Smooth muscle cell (in vitro differentiated cells): ENCODE measurements around the gene FOXO1. TPM values are rescaled to one million over a fixed set of nuclear protein-coding genes. Genes with fewer than 3 reads are reported as not detected.

Source experiments
- DNase-seq: peaks from one replicate; lab custom pipeline; 2025; ENCODE audit not compliant: unreplicated experiment; lab: John Stamatoyannopoulos, UW
- H2AFZ ChIP-seq: fragments of 200-600 bp; sonication (generic); 2 replicates; pipeline ENCODE4 v1.6.0; 2016; ENCODE audit warnings: antibody characterized with exemption, low read depth, mild to moderate bottlenecking
- H3F3A ChIP-seq: fragments of 200-600 bp; sonication (generic); 2 replicates; pipeline ENCODE4 v1.6.0; 2017; ENCODE audit warnings: antibody characterized with exemption, low read depth
- H3K27ac ChIP-seq: fragments of 200-600 bp; sonication (generic); 2 replicates; pipeline ENCODE4 v1.5.1; 2016; ENCODE audit warnings: low read depth, mild to moderate bottlenecking
- H3K27me3 ChIP-seq: fragments of 200-600 bp; sonication (generic); 2 replicates; pipeline ENCODE4 v1.6.1; 2016; ENCODE audit warnings: low read depth, mild to moderate bottlenecking
- H3K36me3 ChIP-seq: fragments of 200-600 bp; sonication (generic); 2 replicates; pipeline ENCODE4 v1.5.1; 2016; ENCODE audit warnings: low read depth
- H3K4me1 ChIP-seq: fragments of 200-600 bp; sonication (generic); 2 replicates; pipeline ENCODE4 v1.5.1; 2016; ENCODE audit warnings: low read depth
- H3K4me2 ChIP-seq: fragments of 200-600 bp; sonication (generic); 2 replicates; pipeline ENCODE4 v1.6.0; 2016; ENCODE audit warnings: mild to moderate bottlenecking
- H3K4me3 ChIP-seq: fragments of 200-600 bp; sonication (generic); 2 replicates; pipeline ENCODE4 v1.5.1; 2016; ENCODE audit warnings: mild to moderate bottlenecking
- H3K79me2 ChIP-seq: fragments of 200-600 bp; sonication (generic); 2 replicates; pipeline ENCODE4 v1.6.0; 2016; ENCODE audit warnings: low read depth, mild to moderate bottlenecking
- H3K9ac ChIP-seq: fragments of 200-600 bp; sonication (generic); 2 replicates; pipeline ENCODE4 v1.6.0; 2016; ENCODE audit warnings: low read depth
- H3K9me3 ChIP-seq: fragments of 200-600 bp; sonication (generic); replicated peaks from 2 replicates; pipeline ENCODE4 v1.5.1; 2016; ENCODE audit warnings: low read depth
- H4K20me1 ChIP-seq: fragments of 200-600 bp; sonication (generic); 2 replicates; pipeline ENCODE4 v1.6.0; 2016; ENCODE audit warnings: low read depth
- WGBS: methylation state at CpG from one replicate; pipeline ENCODE4 v1.1.7; 2016; ENCODE audit warnings: low lambda C conversion rate; 5-methylcytosine and 5-hydroxymethylcytosine counted together
- polyA plus RNA-seq: library from polyadenylated mRNA; unstranded; fragments of >200 nt; fragmentation: Nextera tagmentation; extraction: Ambion mirVana; gene quantifications from 2 replicates; pipeline ENCODE4 v1.2.1, GENCODE V29; 2016
- total RNA-seq: library from RNA; depleted of rRNA; stranded (reverse); fragments of >200 nt; gene quantifications from 2 replicates; pipeline ENCODE4 v1.2.3, GENCODE V29; 2014
- TF ChIP-seq, protein P1 (sequence below): fragments of 200-600 bp; sonication (generic); IDR thresholded peaks from 2 replicates; pipeline ENCODE4 v1.5.1; 2017; ENCODE audit warnings: borderline replicate concordance, mild to moderate bottlenecking, antibody characterized with exemption; ENCODE audit not compliant: insufficient read depth, poor library complexity, severe bottlenecking

Gene FOXO1
- total and polyA plus RNA-seq, 2 experiments from 2014 or later: 17.0 to 19.9 TPM

DNA sequence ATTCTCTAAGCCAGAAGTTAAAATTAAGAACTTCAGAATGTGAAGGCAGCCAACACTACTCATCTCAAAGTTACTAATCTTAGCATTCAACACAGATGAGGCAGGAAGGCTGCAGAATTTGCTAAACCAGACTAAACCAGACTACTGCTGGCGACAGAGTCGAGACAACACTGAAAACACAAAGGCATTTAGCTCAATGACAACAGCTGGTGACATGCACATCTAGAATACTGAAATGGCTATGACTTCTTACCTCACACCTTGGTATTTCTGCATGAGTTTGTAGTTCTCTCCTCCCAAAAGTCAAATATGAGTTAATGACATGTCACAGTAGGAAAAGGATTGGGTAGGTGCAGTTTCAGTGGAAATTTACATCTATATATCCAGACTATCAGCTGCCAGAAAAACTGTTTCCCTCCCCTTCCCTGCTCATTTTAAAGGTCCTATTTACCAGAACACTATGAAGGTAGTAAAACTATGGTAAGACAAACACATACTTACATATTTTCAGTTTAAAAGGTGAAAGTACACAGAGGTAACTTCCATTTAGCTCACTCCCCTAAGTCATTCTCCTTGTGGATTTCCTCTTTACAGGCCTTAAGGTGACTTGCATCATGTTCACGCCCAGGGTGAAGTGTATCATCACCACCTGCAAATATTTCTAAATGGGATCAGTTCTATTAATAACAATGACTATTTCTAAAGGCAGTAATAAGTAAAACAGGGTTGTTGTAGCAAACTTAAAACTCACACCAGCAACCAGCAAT lies 21.4 kb downstream of the FOXO1 start:
- Histone ChIP-seq H4K20me1 (peaks cover 75% of the 10 kb centered on the region), H3K36me3 (no peaks in the 10 kb centered on the region), H3K27ac (peak overlapping the region; percentile 63), H2AFZ (no peak overlapping the region), H3K9me3 (no peaks in the 10 kb centered on the region), H3K4me1 (peaks cover 20% of the 10 kb centered on the region), H3K27me3 (no peaks in the 10 kb centered on the region), H3K4me3 (no peak overlapping the region), H3K4me2 (peak overlapping the region; percentile 42), H3F3A (peaks cover 4% of the 10 kb centered on the region), H3K9ac (no peak overlapping the region), H3K79me2 (peaks cover 76% of the 10 kb centered on the region)
- DNase-seq: no peak
- TF ChIP-seq, protein P1, sequence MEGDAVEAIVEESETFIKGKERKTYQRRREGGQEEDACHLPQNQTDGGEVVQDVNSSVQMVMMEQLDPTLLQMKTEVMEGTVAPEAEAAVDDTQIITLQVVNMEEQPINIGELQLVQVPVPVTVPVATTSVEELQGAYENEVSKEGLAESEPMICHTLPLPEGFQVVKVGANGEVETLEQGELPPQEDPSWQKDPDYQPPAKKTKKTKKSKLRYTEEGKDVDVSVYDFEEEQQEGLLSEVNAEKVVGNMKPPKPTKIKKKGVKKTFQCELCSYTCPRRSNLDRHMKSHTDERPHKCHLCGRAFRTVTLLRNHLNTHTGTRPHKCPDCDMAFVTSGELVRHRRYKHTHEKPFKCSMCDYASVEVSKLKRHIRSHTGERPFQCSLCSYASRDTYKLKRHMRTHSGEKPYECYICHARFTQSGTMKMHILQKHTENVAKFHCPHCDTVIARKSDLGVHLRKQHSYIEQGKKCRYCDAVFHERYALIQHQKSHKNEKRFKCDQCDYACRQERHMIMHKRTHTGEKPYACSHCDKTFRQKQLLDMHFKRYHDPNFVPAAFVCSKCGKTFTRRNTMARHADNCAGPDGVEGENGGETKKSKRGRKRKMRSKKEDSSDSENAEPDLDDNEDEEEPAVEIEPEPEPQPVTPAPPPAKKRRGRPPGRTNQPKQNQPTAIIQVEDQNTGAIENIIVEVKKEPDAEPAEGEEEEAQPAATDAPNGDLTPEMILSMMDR: no peak
- 48% methylated on average over 3 of the region's 3 CpGs for WGBS

DNA sequence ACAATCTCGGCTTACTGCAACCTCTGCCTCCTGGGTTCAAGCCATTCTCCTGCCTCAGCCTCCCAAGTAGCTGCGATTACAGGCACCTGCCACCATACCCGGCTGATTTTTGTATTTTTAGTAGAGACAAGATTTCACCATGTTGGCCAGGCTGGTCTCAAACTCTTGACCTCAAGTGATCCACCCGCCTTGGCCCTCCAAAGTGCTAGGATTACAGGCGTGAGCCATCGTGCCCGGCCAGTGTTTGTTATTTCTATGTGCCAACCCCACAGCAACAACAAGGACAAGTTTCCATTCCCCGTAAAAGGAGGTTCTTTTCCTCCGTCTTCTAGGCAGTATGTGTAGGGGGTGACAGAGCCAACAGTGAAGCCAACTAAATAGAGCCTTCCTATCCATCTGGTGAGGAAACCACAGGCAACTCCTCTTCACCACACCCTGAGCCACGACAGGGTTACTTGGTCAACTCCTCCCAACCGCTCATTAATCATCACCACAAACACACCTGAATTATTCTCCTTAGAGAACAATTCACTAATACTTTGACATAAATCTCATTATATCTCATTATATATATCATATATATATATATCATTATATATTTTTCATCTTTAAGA lies 25.5 kb downstream of the FOXO1 start:
- no peak overlapping the region for H2AFZ ChIP-seq
- 94% methylated on average over 11 of the region's 11 CpGs for WGBS
- H3F3A ChIP-seq: peaks cover 5% of the 10 kb centered on the region
- no peaks in the 10 kb centered on the region for H3K27me3 ChIP-seq
- no peak overlapping the region for H3K27ac ChIP-seq
- peaks cover 28% of the 10 kb centered on the region for H3K4me1 ChIP-seq
- peaks cover 83% of the 10 kb centered on the region for H3K79me2 ChIP-seq
- H3K9ac ChIP-seq: no peak overlapping the region
- H3K4me2 ChIP-seq: no peak overlapping the region
- TF ChIP-seq, protein P1: no peak
- DNase-seq: no peak
- peaks cover 93% of the 10 kb centered on the region for H4K20me1 ChIP-seq
- no peaks in the 10 kb centered on the region for H3K9me3 ChIP-seq
- H3K36me3 ChIP-seq: no peaks in the 10 kb centered on the region
- H3K4me3 ChIP-seq: no peak overlapping the region

DNA sequence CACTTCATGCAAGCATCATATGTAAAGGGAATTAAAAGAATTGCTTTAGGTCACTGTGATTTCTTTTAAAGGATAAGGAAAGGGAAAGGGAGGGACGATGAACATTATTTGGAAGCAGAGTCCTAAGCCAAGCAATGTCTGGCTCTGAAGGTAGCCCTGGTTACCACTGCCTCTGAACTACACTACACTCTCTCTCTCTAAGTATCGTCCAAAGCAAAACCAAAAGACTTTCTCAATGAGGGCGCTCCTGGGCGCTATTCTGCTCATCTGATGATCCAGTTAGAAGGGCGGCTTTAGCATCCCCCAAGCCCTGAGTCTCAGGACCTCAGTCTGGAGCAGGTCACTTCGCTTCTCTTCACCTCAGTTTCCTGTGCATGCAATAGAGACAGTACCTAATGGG lies 26.2 kb downstream of the FOXO1 start:
- TF ChIP-seq, protein P1: no peak
- no peak for DNase-seq
- Histone ChIP-seq H2AFZ (no peak overlapping the region), H3K36me3 (no peaks in the 10 kb centered on the region), H3F3A (peaks cover 5% of the 10 kb centered on the region), H3K9me3 (no peaks in the 10 kb centered on the region), H3K4me1 (peaks cover 28% of the 10 kb centered on the region), H3K4me3 (no peak overlapping the region), H3K27ac (no peak overlapping the region), H3K79me2 (peaks cover 81% of the 10 kb centered on the region), H4K20me1 (peaks cover 94% of the 10 kb centered on the region), H3K4me2 (no peak overlapping the region), H3K9ac (no peak overlapping the region), H3K27me3 (no peaks in the 10 kb centered on the region)
- 93% methylated on average over 6 of the region's 6 CpGs for WGBS

DNA sequence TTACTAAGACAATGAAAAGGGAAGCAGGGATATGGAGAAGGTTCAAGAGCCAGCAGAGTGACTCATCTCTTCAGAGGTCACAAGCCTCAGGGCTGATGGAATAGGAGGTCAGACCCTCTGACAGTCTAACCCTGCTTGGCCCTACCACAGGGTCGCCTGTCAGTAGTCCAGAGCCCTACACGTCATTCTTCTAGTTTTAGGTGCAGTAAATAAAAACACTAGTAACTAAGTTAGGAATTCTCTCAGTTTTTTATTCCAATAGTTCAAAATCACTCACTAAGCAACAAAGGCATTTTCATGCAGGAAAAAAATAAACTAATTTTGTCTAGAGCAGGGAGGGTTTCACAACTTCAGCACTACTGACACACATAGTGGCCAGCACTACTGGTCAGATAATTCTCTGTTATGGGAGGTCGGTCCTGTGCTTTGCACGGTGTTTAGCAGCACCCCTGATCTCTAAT lies 27.2 kb downstream of the FOXO1 start:
- H3K36me3 ChIP-seq: no peaks in the 10 kb centered on the region
- H3K4me2 ChIP-seq: no peak overlapping the region
- WGBS: 66% methylated on average over 4 of the region's 4 CpGs
- no peak for DNase-seq
- H3F3A ChIP-seq: peaks cover 5% of the 10 kb centered on the region
- no peak overlapping the region for H3K4me3 ChIP-seq
- no peak overlapping the region for H2AFZ ChIP-seq
- H3K9me3 ChIP-seq: no peaks in the 10 kb centered on the region
- H4K20me1 ChIP-seq: peaks cover 94% of the 10 kb centered on the region
- no peak overlapping the region for H3K9ac ChIP-seq
- H3K4me1 ChIP-seq: peaks cover 23% of the 10 kb centered on the region
- H3K27me3 ChIP-seq: no peaks in the 10 kb centered on the region
- TF ChIP-seq, protein P1: no peak
- H3K27ac ChIP-seq: no peak overlapping the region
- H3K79me2 ChIP-seq: peaks cover 89% of the 10 kb centered on the region
